GM18508 (cell line): ENCODE data around the gene TMEM196.

Experiments used
- ATAC-seq: cut with Tn5 transposase; IDR thresholded peaks from one replicate; pipeline ENCODE4 v1.9.1; 2021; ENCODE audit warnings: moderate number of reproducible peaks; ENCODE audit not compliant: insufficient read depth, unreplicated experiment

The TMEM196 gene

DNA sequence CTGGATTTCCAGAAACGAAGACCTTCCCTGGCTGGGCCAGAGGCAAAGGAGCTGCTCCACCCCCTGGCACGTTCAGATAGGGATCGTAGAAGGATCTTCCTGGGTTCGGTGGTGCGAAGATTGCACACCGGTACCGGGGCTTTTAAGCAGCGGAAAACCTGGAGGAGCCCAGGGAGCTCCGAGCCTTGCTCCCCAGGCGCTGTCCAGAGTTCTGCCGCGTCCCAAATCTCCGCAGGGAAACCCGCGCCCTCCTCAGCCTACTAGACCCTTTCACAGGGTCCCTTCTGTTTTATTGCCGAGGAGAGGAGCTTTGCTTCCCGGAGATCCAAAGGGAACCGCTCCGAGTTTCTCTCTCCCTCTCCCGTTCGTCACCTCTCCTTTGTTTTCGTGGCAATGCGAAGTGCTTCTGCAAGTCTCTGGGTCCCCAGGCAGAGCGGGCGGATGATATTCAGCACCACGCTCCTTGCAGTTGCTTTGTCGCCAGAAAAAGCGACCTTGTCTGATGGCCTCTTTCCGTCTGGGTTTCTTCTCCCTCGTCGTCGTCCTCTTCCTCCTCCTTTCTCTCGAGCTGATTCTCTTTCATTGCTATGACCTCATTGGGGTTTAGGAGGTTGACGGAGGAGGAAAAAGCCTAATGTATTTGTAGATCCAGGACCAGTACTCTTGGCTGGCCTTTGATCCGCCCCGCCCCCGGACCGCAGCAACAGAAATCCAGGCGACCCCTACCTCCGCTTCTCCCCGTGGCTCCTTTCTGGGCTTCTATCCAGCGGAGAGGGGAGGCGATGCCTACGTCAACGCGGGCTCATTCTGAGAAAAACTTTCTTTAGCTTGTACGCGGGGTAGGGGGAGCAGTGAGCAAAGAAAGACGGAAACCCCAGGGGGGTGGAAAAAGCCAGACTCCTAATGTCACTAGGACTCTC lies at the start of gene TMEM196:
Gene TMEM196 (minus strand): TSS at position 777 of the 920 bp plus-strand sequence. CDS start 921 bp downstream, outside the sequence.
- ATAC-seq: no peak

GRCh38 chr7:19816128-19816527 lies 42.7 kb upstream of the TMEM196 start:
- no peak for ATAC-seq

DNA sequence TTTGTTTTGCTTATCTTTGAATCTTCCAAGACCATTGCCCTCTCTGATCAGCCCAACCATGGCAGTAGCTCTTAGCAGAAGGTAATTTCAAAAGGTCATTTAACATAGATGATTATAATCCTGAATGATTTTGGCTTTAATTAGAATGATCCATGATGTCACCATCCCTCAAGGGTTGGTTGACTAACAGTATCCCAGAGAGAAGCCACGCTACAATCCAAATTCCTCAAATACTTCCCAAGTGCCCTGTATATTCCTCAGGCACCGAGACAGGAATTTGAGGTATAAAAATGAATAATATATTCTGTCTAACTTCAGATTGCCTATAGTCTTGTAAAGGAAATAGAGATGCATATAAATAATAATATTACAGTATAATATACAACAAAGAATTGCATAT lies 42.1 kb upstream of the TMEM196 start:
- no peak for ATAC-seq

GRCh38 chr7:19814776-19815175 lies 41.4 kb upstream of the TMEM196 start:
- ATAC-seq: no peak

DNA sequence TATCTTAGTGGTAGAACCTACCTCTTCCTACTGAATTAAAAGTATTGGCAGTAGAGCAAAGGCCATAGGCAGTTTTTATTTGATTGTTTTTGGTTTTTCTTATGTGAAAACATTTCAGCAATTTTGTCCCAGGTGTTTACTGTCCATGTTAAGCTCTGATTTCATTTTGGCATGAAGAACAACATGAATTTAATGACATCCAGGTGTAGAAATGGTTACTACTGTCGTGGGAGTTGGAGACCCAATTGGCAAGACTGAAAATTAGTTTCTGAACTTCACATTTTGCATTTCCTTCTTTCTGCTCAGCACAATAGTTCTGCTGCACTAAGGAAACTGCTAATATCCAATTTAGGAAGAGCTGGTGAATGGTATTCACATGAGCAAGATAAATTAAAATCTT lies 38.0 kb upstream of the TMEM196 start:
- ATAC-seq: no peak

GRCh38 chr7:19798986-19799385 lies 25.6 kb upstream of the TMEM196 start:
- ATAC-seq: no peak

GRCh38 chr7:19783541-19783940 lies 10.1 kb upstream of the TMEM196 start:
- no peak for ATAC-seq

- no peak for ATAC-seq
Observed at GRCh38 chr7:19776981-19777380, 3.6 kb upstream of the TMEM196 start.

- no peak for ATAC-seq
Observed at GRCh38 chr7:19775578-19775977, 2.2 kb upstream of the TMEM196 start.

- ATAC-seq: no peak
Observed at GRCh38 chr7:19772306-19772705, 1.1 kb downstream of the TMEM196 start.

GRCh38 chr7:19762631-19763030 lies 10.8 kb downstream of the TMEM196 start:
- ATAC-seq: no peak

DNA sequence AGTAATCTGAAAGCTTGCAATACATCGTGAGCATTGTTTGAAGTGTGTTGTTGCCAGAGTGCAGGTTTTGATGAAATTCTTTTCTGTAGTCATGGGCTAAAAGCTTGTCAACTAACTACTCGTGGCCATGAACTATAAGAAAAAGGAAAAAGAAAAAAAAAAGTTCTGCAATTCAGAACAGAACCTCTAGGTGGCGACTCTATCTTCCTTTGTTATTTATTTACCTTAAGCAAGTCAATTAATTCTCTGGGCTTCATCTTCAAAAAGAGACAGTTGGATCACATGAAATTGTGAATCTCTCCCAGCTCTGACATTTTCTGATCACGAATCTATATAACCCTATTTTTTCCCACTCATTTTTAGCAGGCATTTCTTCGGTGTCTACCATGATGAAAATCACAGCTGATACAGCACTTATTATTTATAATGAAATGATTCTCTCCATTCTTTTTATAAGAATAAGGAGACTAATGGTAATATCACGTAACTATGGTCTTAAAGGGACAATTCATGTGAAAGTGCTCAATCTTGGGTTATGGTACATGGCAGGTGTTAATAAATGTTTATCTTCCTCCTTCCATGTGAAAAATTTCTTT lies 18.8 kb downstream of the TMEM196 start:
- no peak for ATAC-seq

GRCh38 chr7:19752020-19752419 lies 21.4 kb downstream of the TMEM196 start:
- ATAC-seq: no peak

DNA sequence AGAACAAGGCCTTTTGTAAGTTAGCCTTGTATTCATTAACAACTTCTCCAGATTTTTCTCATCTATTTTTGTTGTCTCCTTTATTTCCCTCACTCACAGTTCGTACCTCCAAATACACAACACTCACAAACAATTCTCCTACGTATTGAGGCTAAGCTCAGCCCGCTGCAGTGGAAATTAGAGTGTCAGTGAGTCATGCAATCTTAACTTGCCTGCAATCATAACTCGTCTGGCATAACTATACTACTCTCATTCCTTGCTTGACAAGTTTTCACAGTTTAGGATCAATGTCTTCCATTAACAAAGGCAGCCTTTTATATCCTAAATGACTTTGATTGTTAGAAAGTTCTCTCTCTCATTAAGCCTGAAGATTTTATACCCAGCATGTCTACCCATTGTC lies 23.8 kb downstream of the TMEM196 start:
- ATAC-seq: no peak

DNA sequence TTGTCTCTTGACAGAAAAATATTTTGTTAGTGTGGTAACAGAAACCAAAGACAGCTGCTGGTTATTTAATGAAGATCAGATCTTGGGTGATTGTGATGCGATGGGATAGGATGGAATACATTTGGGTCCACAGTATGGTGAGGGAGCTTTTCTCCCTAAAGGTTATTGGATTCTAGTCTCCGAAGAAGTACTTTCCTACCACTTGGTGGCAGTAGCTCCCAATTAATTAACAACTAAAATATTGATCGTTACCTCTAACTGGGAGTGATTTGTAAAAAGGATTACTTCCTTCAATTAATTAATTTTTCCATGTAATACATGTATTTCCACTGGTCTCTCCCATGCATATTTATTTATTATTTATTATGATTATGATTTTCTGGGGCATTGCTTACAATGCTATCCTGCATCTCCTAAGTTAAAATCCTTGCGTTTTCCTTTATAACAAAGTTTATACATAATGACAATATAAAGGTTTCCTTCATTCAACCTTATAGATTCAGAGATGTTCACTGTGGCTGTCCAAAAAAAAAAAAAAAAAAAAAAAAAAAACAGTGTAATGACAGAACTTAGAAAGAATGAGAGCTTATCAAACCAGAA lies 25.6 kb downstream of the TMEM196 start:
- ATAC-seq: no peak

- ATAC-seq: no peak
Observed at GRCh38 chr7:19744075-19744474, 29.3 kb downstream of the TMEM196 start.

- no peak for ATAC-seq
Observed at GRCh38 chr7:19728716-19729115, 44.7 kb downstream of the TMEM196 start.

- ATAC-seq: no peak
Observed at GRCh38 chr7:19725770-19726169, 47.6 kb downstream of the TMEM196 start.

DNA sequence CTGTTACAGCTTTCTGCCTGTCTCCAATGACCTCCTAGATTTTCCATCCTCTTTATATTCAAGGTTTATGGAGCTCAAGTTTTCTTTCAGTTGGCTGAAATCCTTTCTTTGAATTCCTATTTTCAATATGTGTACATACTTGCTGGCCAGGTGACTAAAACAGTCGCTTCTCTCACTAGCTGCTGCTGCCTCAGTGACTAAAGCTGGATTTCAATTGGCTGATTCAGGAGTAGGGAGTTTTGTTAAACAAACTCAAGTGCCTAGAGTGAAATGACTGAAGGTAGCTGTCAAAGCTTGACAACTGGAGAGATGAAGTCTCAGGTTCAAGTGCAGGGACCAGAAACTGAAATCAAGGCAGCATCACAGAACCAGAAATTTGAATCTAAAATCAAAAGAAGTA lies 57.9 kb downstream of the TMEM196 start:
- no peak for ATAC-seq

DNA sequence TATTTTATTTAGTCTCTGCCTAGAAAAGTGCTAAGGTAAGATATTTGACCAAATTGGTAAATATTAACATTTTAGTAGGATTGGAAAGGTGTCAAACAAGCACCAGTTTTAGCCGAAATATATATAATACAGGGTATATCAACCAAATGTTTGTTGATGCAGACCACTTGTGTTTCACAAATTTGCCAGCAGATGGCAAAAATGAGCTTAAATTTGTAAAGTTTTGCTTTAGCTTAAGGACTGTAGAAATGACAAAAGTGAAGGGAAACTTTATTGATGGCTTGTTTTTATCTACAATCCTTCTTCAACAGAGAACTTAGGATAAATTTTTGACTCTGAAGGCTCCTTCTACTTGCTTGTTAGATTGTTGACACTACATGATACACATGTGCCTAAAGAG lies 59.7 kb downstream of the TMEM196 start:
- ATAC-seq: no peak

DNA sequence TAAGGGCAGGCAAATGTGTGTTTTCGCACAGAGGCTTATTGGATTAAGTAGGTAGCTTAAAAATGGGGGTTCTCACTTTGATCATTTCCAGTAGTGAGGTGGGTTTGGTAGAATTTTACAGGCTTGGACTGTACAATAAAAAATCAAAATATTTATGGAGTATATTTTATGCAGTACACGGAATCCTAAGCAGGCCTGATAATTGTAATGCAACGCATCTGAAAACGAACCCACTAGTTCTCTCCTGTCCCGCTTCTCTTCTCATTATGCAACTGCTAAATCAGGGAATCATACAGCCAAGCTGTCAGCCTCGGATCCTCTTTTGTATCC lies 64.2 kb downstream of the TMEM196 start:
- ATAC-seq: no peak
